CD14-positive monocyte (primary cell): Measurements from ENCODE around the gene PSORS1C1. TPM values are rescaled to one million over a fixed set of nuclear protein-coding genes. Genes with fewer than 3 reads are reported as not detected.

ENCODE experiments used
- DNase-seq, 3 donors: peaks; one replicate each; pipeline ENCODE4 v3.0.0-alpha.2; 2011 to 2022
- H2AFZ ChIP-seq: 2 replicates; pipeline ENCODE4 v1.6.0; 2012; ENCODE audit warnings: mild to moderate bottlenecking, low read depth, low read length, inconsistent platforms; ENCODE audit not compliant: insufficient read depth, poor library complexity, severe bottlenecking
- H3K27ac ChIP-seq, 2 donors: 1 replicate in 1 of 2; 2 replicates in 1 of 2; pipeline ENCODE4 v1.5.1; 2012 to 2013; ENCODE audit warnings: low read length in 2 of 2, control low read depth in 1 of 2, inconsistent platforms in 1 of 2, low read depth in 1 of 2, mild to moderate bottlenecking in 1 of 2
- H3K27me3 ChIP-seq, 2 donors: one replicate each; pipeline versions ENCODE4 v1.6.0 to v1.6.1; 2011 to 2013; ENCODE audit warnings: low read length in 2 of 2; ENCODE audit not compliant: control insufficient read depth in 2 of 2, insufficient read depth in 2 of 2
- H3K36me3 ChIP-seq, 2 donors: replicated peaks in 1 of 2; 1 replicate in 1 of 2; 2 replicates in 1 of 2; pipeline versions ENCODE4 v1.5.1 to v1.6.1; 2012 to 2013; ENCODE audit warnings: low read length in 2 of 2, control low read depth in 1 of 2, inconsistent platforms in 1 of 2, mild to moderate bottlenecking in 1 of 2; ENCODE audit not compliant: insufficient read depth in 2 of 2, control insufficient read depth in 1 of 2
- H3K4me1 ChIP-seq, 2 donors: 1 replicate in 1 of 2; 2 replicates in 1 of 2; pipeline versions ENCODE4 v1.5.1 to v1.6.1; 2012 to 2013; ENCODE audit warnings: low read length in 2 of 2, control low read depth in 1 of 2, inconsistent platforms in 1 of 2, mild to moderate bottlenecking in 1 of 2, moderate library complexity in 1 of 2; ENCODE audit not compliant: insufficient read depth in 2 of 2, control insufficient read depth in 1 of 2
- H3K4me2 ChIP-seq: replicated peaks from 2 replicates; pipeline ENCODE3; 2012; ENCODE audit warnings: low read length, moderate library complexity, mild to moderate bottlenecking; ENCODE audit not compliant: poor library complexity, severe bottlenecking; ENCODE audit errors: extremely low read depth
- H3K4me3 ChIP-seq, 3 experiments: fragments of 200-600 bp in 1 of 3; sonication (generic) in 1 of 3; replicated peaks in 1 of 3; 1 replicate in 2 of 3; 2 replicates in 1 of 3; pipeline ENCODE4 v1.5.1; 2011 to 2013; ENCODE audit warnings: low read length in 3 of 3, mild to moderate bottlenecking in 3 of 3, control low read depth in 2 of 3, low read depth in 2 of 3, inconsistent platforms in 1 of 3, moderate library complexity in 1 of 3
- H3K79me2 ChIP-seq: 2 replicates; pipeline ENCODE4 v1.6.0; 2012; ENCODE audit warnings: mild to moderate bottlenecking, control low read depth, inconsistent platforms, low read length, moderate library complexity; ENCODE audit not compliant: insufficient read depth
- H3K9ac ChIP-seq: 2 replicates; pipeline ENCODE4 v1.6.0; 2017; ENCODE audit warnings: low read length, mild to moderate bottlenecking; ENCODE audit not compliant: insufficient read depth, poor library complexity, severe bottlenecking
- H3K9me3 ChIP-seq, 2 donors: replicated peaks in 1 of 2; 1 replicate in 1 of 2; 2 replicates in 1 of 2; pipeline versions ENCODE4 v1.5.1 to v1.6.1; 2012 to 2013; ENCODE audit warnings: low read length in 2 of 2, control low read depth in 1 of 2; ENCODE audit not compliant: control insufficient read depth in 1 of 2, insufficient read depth in 1 of 2
- H4K20me1 ChIP-seq: 2 replicates; pipeline ENCODE4 v1.6.0; 2012; ENCODE audit warnings: mild to moderate bottlenecking, low read length, control low read depth, moderate library complexity; ENCODE audit not compliant: insufficient read depth
- H3K27ac Mint-ChIP-seq, 7 donors: one replicate each; pipeline ENCODE4 v1.8.0; 2020; ENCODE audit warnings: mild to moderate bottlenecking in 7 of 7, mixed read lengths in 7 of 7, moderate library complexity in 6 of 7, inconsistent platforms in 2 of 7
- H3K27me3 Mint-ChIP-seq, 3 donors: one replicate each; pipeline ENCODE4 v1.8.0; 2021 to 2022; ENCODE audit warnings: low read depth in 3 of 3, mild to moderate bottlenecking in 3 of 3, mixed read lengths in 3 of 3, moderate library complexity in 3 of 3, inconsistent platforms in 1 of 3
- H3K36me3 Mint-ChIP-seq, 2 donors: one replicate each; pipeline ENCODE4 v1.8.0; 2020; ENCODE audit warnings: mixed read lengths in 2 of 2, inconsistent platforms in 1 of 2, mild to moderate bottlenecking in 1 of 2
- H3K4me1 Mint-ChIP-seq: one replicate; pipeline ENCODE4 v1.8.0; 2020; ENCODE audit warnings: mild to moderate bottlenecking, mixed read lengths
- H3K4me3 Mint-ChIP-seq, 2 donors: one replicate each; pipeline ENCODE4 v1.8.0; 2020; ENCODE audit warnings: mild to moderate bottlenecking in 2 of 2, mixed read lengths in 2 of 2, moderate library complexity in 1 of 2
- H3K9me3 Mint-ChIP-seq, 7 donors: one replicate each; pipeline ENCODE4 v1.8.0; 2020 to 2022; ENCODE audit warnings: mixed read lengths in 7 of 7, mild to moderate bottlenecking in 6 of 7, moderate library complexity in 6 of 7, inconsistent platforms in 2 of 7
- WGBS: methylation state at CpG from one replicate; pipeline ENCODE4 v1.1.5; 2013; ENCODE audit warnings: missing lambda C conversion rate; ENCODE audit not compliant: insufficient coverage; 5-methylcytosine and 5-hydroxymethylcytosine counted together
- intact Hi-C, 2 donors: fragments of 100-400 bp; cut with micrococcal nuclease; formaldehyde crosslinking; loops; one replicate each; pipeline versions ENCODE4 v1.15.0 to v1.15.1; 2023
- polyA plus RNA-seq, 3 donors: library from polyadenylated mRNA; depleted of rRNA in 1 of 3; unstranded in 2 of 3; stranded (reverse) in 1 of 3; fragments of 300-500 nt in 2 of 3; fragments of >200 nt in 1 of 3; fragmentation: Illumina TruSeq in 2 of 3; gene quantifications; 1 replicate in 2 of 3; 2 replicates in 1 of 3; pipeline ENCODE4 v1.2.3, GENCODE V29; 2012 to 2021
- TF ChIP-seq, protein P1 (sequence below): fragments of 200-600 bp; IDR thresholded peaks from one replicate; pipeline ENCODE4 v1.8.0; 2022; ENCODE audit warnings: antibody characterized with exemption, mild to moderate bottlenecking

Gene PSORS1C1
- polyA plus RNA-seq, 3 donors, result not detected

DNA sequence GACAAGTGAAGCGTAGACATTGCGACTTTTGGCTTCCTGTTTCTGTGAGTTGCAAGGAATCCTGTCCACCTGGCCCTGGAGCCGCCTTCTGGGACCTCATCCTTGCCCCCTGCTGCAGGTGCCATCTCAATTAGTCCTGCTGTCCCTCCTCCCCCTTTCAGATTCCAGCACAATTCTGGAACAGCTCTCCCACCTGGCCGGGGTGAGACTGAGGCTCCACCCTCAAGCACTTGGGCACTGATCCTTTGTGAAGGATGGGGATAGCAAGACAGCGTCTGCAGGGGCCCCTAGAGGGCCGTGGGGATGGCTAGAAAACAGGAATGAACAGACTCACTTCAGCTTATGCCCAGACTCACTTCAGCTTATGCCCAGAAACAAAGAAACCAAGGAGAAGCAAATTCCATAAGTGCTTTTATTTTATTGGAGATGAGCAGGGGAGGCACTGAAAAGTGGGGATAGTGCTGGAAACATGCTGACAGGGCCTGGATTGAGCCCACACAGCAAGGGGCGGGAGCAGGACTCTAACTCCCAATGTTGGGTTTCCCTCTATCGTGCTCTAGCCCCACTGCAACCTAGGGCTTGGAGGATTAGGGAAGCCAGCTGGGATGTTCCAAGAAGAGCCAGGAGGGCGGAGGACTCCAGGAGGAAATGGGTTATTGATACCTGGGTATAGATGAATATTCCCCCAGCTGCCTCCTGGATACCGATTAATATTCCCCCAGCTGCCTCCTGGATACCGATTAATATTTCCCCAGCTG lies 3.6 kb upstream of the PSORS1C1 start:
- peaks cover 39% of the 10 kb centered on the region for H3K4me1 Mint-ChIP-seq
- intact Hi-C loops, result no loop called here
- TF ChIP-seq, protein P1, sequence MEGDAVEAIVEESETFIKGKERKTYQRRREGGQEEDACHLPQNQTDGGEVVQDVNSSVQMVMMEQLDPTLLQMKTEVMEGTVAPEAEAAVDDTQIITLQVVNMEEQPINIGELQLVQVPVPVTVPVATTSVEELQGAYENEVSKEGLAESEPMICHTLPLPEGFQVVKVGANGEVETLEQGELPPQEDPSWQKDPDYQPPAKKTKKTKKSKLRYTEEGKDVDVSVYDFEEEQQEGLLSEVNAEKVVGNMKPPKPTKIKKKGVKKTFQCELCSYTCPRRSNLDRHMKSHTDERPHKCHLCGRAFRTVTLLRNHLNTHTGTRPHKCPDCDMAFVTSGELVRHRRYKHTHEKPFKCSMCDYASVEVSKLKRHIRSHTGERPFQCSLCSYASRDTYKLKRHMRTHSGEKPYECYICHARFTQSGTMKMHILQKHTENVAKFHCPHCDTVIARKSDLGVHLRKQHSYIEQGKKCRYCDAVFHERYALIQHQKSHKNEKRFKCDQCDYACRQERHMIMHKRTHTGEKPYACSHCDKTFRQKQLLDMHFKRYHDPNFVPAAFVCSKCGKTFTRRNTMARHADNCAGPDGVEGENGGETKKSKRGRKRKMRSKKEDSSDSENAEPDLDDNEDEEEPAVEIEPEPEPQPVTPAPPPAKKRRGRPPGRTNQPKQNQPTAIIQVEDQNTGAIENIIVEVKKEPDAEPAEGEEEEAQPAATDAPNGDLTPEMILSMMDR, result no peak

DNA sequence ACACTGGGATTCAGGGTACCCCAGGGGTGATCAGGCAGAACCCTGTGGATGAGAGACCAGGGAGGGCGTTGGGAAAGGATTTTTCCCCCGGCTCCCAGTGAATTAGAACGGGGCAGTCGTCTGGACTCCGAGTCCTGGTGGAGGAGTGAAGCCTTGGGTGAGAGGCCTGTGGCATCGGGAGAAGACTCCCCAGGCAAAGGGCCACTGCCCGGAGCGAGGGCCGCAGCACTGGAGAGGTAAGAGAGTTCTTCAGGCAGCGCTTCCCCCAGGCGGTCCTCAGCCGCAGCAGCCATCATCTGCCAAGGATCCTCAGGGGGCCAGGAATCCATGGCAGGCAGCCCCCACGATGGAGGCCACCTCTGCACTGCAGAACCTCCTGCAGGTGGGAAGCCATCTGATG lies 2.9 kb upstream of the PSORS1C1 start:
- Histone ChIP-seq H3K9ac (no peak overlapping the region), H3K27me3 (peaks cover 0 to 3% of the 10 kb centered on the region in 2 donors), H3K4me3 (no peak overlapping the region), H3K36me3 (no peaks in the 10 kb centered on the region), H3K27ac (no peak overlapping the region), H3K79me2 (no peaks in the 10 kb centered on the region), H3K4me2 (no peak overlapping the region), H3K9me3 (no peaks in the 10 kb centered on the region), H3K4me1 (peaks cover 16 to 32% of the 10 kb centered on the region in 2 donors), H4K20me1 (no peaks in the 10 kb centered on the region), H2AFZ (no peak overlapping the region)
- Mint-ChIP-seq H3K4me1 (peaks cover 41% of the 10 kb centered on the region), H3K27ac (peak overlapping the region in 1 of 7 donors; percentile 66), H3K36me3 (no peaks in the 10 kb centered on the region), H3K4me3 (no peak overlapping the region), H3K27me3 (peaks cover 12 to 14% (median 13%) of the 10 kb centered on the region in 3 donors), H3K9me3 (peaks cover 0 to 2% (median 0%) of the 10 kb centered on the region in 7 donors)
- WGBS, result 91% methylated on average over 12 of the region's 13 CpGs
- intact Hi-C loops, result no loop called here
- DNase-seq, result no peak
- TF ChIP-seq, protein P1, result no peak

More for the DNA sequence above, 3.6 kb upstream of the PSORS1C1 start:
- H3K27ac Mint-ChIP-seq, result peak overlapping the region in 1 of 7 donors; percentile 15
- H3K27me3 ChIP-seq, result peaks cover 0 to 3% of the 10 kb centered on the region in 2 donors
- no peaks in the 10 kb centered on the region for H3K9me3 ChIP-seq
- H3K9me3 Mint-ChIP-seq, result peaks cover 0 to 2% (median 0%) of the 10 kb centered on the region in 7 donors
- no peak overlapping the region for H3K9ac ChIP-seq
- DNase-seq, result no peak
- H3K4me1 ChIP-seq, result peaks cover 16 to 31% of the 10 kb centered on the region in 2 donors
- no peak overlapping the region for H3K4me3 ChIP-seq
- H3K4me2 ChIP-seq, result no peak overlapping the region
- H2AFZ ChIP-seq, result no peak overlapping the region
- H4K20me1 ChIP-seq, result no peaks in the 10 kb centered on the region
- no peaks in the 10 kb centered on the region for H3K79me2 ChIP-seq
- no peaks in the 10 kb centered on the region for H3K36me3 ChIP-seq
- H3K4me3 Mint-ChIP-seq, result no peak overlapping the region
- no peak overlapping the region for H3K27ac ChIP-seq
- 83% methylated on average over 3 of the region's 11 CpGs for WGBS
- H3K36me3 Mint-ChIP-seq, result no peaks in the 10 kb centered on the region
- H3K27me3 Mint-ChIP-seq, result peaks cover 12 to 15% (median 13%) of the 10 kb centered on the region in 3 donors
